ENCODE results near the gene RTP5. TPM values are rescaled to one million over a fixed set of nuclear protein-coding genes. Genes with fewer than 3 reads are reported as not detected.

Gene RTP5
- total and polyA plus RNA-seq, 2 donors (not counting 3 experiments of a cell fraction or from before 2014, with no cell fraction given): not detected

GRCh38 chr2:241908686-241909420 lies 39.3 kb downstream of the RTP5 start:
- dilution Hi-C loops (cut with MboI; ENCODE audit: extremely low pct_ligation_motif_present, low sequenced_read_pairs) (no loop called here), intact Hi-C loops (cut with micrococcal nuclease) (no loop called here)
- Histone ChIP-seq H3K9ac (replicated peaks; ENCODE audit: extremely low read depth, insufficient read depth, low read length) (no peak overlapping the region), H3K79me2 (ENCODE audit: control insufficient read depth, insufficient read depth, low read length) (no peaks in the 10 kb centered on the region), H3K4me3 (replicated peaks in 1 of 3; ENCODE audit: insufficient read depth in 1 of 3, low read depth in 1 of 3, low read length in 3 of 3) (no peak overlapping the region), H3K4me2 (ENCODE audit: insufficient read depth, low read length) (no peak overlapping the region), H3K27ac (ENCODE audit: insufficient read depth, low read depth, low read length) (no peak overlapping the region), H3K36me3 (ENCODE audit: control insufficient read depth in 2 of 2, extremely low read depth in 1 of 2, insufficient read depth in 2 of 2, low read length in 2 of 2) (no peaks in the 10 kb centered on the region), H2AFZ (ENCODE audit: low read depth, low read length) (no peak overlapping the region), H3K9me3 (replicated peaks; ENCODE audit: control insufficient read depth, insufficient read depth, low read length) (no peaks in the 10 kb centered on the region), H4K20me1 (replicated peaks; ENCODE audit: control insufficient read depth, extremely low read depth, insufficient read depth, low read length) (no peaks in the 10 kb centered on the region), H3K27me3 (ENCODE audit: control insufficient read depth in 2 of 2, insufficient read depth in 2 of 2, low read length in 2 of 2) (no peaks in the 10 kb centered on the region), H3K9me1 (replicated peaks; ENCODE audit: control insufficient read depth, extremely low read depth, insufficient read depth, low read length) (no peaks in the 10 kb centered on the region), H3K4me1 (ENCODE audit: control insufficient read depth, extremely low read depth, insufficient read depth, low read length) (no peaks in the 10 kb centered on the region)
- no peak for TF ChIP-seq POLR2A (IDR thresholded peaks at IDR 0.05; ENCODE audit: low read depth, low read length)
- no peak for TF ChIP-seq GATA2 (IDR thresholded peaks at IDR 0.05; ENCODE audit: insufficient read depth, insufficient read length, low read depth, low read length)
- no peak for TF ChIP-seq EZH2 (IDR thresholded peaks at IDR 0.05; ENCODE audit: borderline replicate concordance, low read depth, low read length, severe bottlenecking)
- no peak for TF ChIP-seq MYC (IDR thresholded peaks at IDR 0.05; ENCODE audit: low read depth, low read length)
- TF ChIP-seq POLR2AphosphoS5 (IDR thresholded peaks at IDR 0.05; ENCODE audit: insufficient read depth, low read depth, low read length): no peak
- TF ChIP-seq, protein P1, sequence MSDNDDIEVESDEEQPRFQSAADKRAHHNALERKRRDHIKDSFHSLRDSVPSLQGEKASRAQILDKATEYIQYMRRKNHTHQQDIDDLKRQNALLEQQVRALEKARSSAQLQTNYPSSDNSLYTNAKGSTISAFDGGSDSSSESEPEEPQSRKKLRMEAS (IDR thresholded peaks at IDR 0.05; ENCODE audit: insufficient read depth, insufficient read length): no peak
- TF ChIP-seq, protein P2, sequence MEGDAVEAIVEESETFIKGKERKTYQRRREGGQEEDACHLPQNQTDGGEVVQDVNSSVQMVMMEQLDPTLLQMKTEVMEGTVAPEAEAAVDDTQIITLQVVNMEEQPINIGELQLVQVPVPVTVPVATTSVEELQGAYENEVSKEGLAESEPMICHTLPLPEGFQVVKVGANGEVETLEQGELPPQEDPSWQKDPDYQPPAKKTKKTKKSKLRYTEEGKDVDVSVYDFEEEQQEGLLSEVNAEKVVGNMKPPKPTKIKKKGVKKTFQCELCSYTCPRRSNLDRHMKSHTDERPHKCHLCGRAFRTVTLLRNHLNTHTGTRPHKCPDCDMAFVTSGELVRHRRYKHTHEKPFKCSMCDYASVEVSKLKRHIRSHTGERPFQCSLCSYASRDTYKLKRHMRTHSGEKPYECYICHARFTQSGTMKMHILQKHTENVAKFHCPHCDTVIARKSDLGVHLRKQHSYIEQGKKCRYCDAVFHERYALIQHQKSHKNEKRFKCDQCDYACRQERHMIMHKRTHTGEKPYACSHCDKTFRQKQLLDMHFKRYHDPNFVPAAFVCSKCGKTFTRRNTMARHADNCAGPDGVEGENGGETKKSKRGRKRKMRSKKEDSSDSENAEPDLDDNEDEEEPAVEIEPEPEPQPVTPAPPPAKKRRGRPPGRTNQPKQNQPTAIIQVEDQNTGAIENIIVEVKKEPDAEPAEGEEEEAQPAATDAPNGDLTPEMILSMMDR (IDR thresholded peaks at IDR 0.05; ENCODE audit: extremely low read depth in 1 of 2, insufficient read depth in 1 of 2, low read depth in 1 of 2, low read length in 2 of 2): no peak
- no peak for TF ChIP-seq JUN (IDR thresholded peaks at IDR 0.05; ENCODE audit: borderline replicate concordance, insufficient read depth, insufficient read length, low read depth)
- no peak for TF ChIP-seq FOS (IDR thresholded peaks at IDR 0.05; ENCODE audit: borderline replicate concordance, insufficient read depth, low read length)
- BruUV-seq (replicated peaks): no TSS peak
- DNase-seq (ENCODE audit: low read depth, low spot score) (no peak), FAIRE-seq (no peak)
- CTCF ChIA-PET: no interaction called here
- POLR2A ChIA-PET: no interaction called here
